K562 (cell line): Measurements from ENCODE around the gene ANAPC16. TPM values are rescaled to one million over a fixed set of nuclear protein-coding genes. Genes with fewer than 3 reads are reported as not detected.

ENCODE experiments used
- CGGBP1 ChIP-seq: fragments of 250-450 bp; sonication (Bioruptor Pico); IDR thresholded peaks from 2 replicates; pipeline ENCODE4 v1.9.0; 2021; ENCODE audit warnings: mild to moderate bottlenecking
- CREBBP ChIP-seq: IDR thresholded peaks from one replicate; pipeline ENCODE4 v1.6.1; 2012; ENCODE audit warnings: low read depth, mild to moderate bottlenecking, control low read depth, inconsistent platforms, low read length
- DNMT1 ChIP-seq: fragments of 450-650 bp; IDR thresholded peaks from 2 replicates; pipeline ENCODE4 v1.6.1; 2016; ENCODE audit warnings: antibody characterized with exemption, mild to moderate bottlenecking
- E2F1 ChIP-seq: sonication (generic); formaldehyde crosslinking; IDR thresholded peaks from 2 replicates; pipeline ENCODE4 v1.8.1; 2023; ENCODE audit warnings: mild to moderate bottlenecking, missing genetic modification reagents, moderate library complexity
- EP300 ChIP-seq: IDR thresholded peaks from 2 replicates; pipeline ENCODE4 v1.6.1; 2012; ENCODE audit warnings: low read length, improper control_type of control experiment
- ETS1 ChIP-seq: conservative IDR thresholded peaks from 2 replicates; pipeline ENCODE4 v1.6.1; 2011; ENCODE audit warnings: low read depth, mild to moderate bottlenecking, low read length; ENCODE audit not compliant: control insufficient read depth
- FOXJ3 ChIP-seq: sonication (generic); formaldehyde crosslinking; IDR thresholded peaks from 2 replicates; pipeline ENCODE4 v1.4.0; 2020; ENCODE audit warnings: mild to moderate bottlenecking, missing genetic modification reagents
- MCM3 ChIP-seq: fragments of 450-650 bp; IDR thresholded peaks from 2 replicates; pipeline ENCODE4 v1.6.1; 2016
- MCM7 ChIP-seq, 2 experiments: fragments of 450-650 bp; IDR thresholded peaks; 2 replicates each; pipeline ENCODE4 v1.6.1; 2016 to 2018
- MEF2D ChIP-seq: conservative IDR thresholded peaks from 2 replicates; pipeline ENCODE4 v1.6.1; 2016; ENCODE audit warnings: low read depth, missing genetic modification characterization, missing compliant biosample characterization
- PATZ1 ChIP-seq: fragments of 250-450 bp; sonication (Bioruptor Pico); IDR thresholded peaks from 2 replicates; pipeline ENCODE4 v1.5.0; 2020; ENCODE audit warnings: mild to moderate bottlenecking, borderline replicate concordance
- POLR3A ChIP-seq: IDR thresholded peaks from 2 replicates; pipeline ENCODE4 v1.6.1; 2011; ENCODE audit warnings: borderline replicate concordance, mild to moderate bottlenecking, moderate library complexity; ENCODE audit not compliant: insufficient read length, insufficient read depth; ENCODE audit errors: extremely low read depth
- RAD21 ChIP-seq, 2 experiments: fragments of 250-450 bp in 1 of 2; fragments of 450-650 bp in 1 of 2; sonication (Bioruptor Pico) in 1 of 2; formaldehyde crosslinking in 1 of 2; IDR thresholded peaks in 1 of 2; conservative IDR thresholded peaks in 1 of 2; 2 replicates each; pipeline versions ENCODE4 v1.4.0 to v1.8.0; 2020 to 2022; ENCODE audit warnings: mild to moderate bottlenecking in 2 of 2, moderate library complexity in 1 of 2
- RBM25 ChIP-seq: fragments of 200-400 bp; formaldehyde crosslinking; IDR thresholded peaks from 2 replicates; pipeline ENCODE4 v1.6.1; 2018; ENCODE audit warnings: low read length, low read depth, moderate library complexity; ENCODE audit not compliant: severe bottlenecking
- SMARCA4 ChIP-seq: fragments of 450-650 bp; IDR thresholded peaks from 2 replicates; pipeline ENCODE4 v1.6.1; 2016
- U2AF1 ChIP-seq: fragments of 200-400 bp; formaldehyde crosslinking; optimal IDR thresholded peaks from 2 replicates; pipeline ENCODE3; 2017; ENCODE audit warnings: mild to moderate bottlenecking, low read depth, low read length, moderate library complexity
- ZNF146 ChIP-seq: IDR thresholded peaks from one replicate; pipeline ENCODE4 v1.6.1; 2018; ENCODE audit warnings: missing compliant biosample characterization; ENCODE audit not compliant: unreplicated experiment
- ZNF592 ChIP-seq: fragments of 450-650 bp; IDR thresholded peaks from 2 replicates; pipeline ENCODE4 v1.6.1; 2017; ENCODE audit warnings: antibody characterized with exemption, mild to moderate bottlenecking
- polyA plus RNA-seq, 8 experiments: library from polyadenylated mRNA; depleted of rRNA in 4 of 8; stranded (reverse) in 5 of 8; unstranded in 3 of 8; fragments of >200 nt; fragmentation: Nextera tagmentation in 2 of 8; fragmentation: Illumina TruSeq in 1 of 8; extraction: Ambion mirVana in 2 of 8; extraction: Trizol in 1 of 8; gene quantifications; 2 replicates each; pipeline versions ENCODE4 v1.2.1 to v1.2.3, GENCODE V29; 2011 to 2014; ENCODE audit warnings: inconsistent platforms in 1 of 8, missing spikeins in 1 of 8
- total RNA-seq, 7 experiments: library from RNA; depleted of rRNA in 6 of 7; stranded (reverse); fragments of >200 nt in 6 of 7; fragmentation: Illumina TruSeq in 2 of 7; extraction: Trizol in 2 of 7; gene quantifications; 2 replicates each; pipeline versions ENCODE4 v1.2.1 to v1.2.3, GENCODE V29; 2011 to 2021; ENCODE audit warnings: low replicate concordance in 1 of 7

Gene ANAPC16
- total and polyA plus RNA-seq, 9 of the 15 experiments (the other 6 are each of a cell fraction or from before 2014, with no cell fraction given): 42.6 to 208 (median 108) TPM

GRCh38 chr10:72276421-72277339, 60.9 kb downstream of the ANAPC16 start (continued):
- TF ChIP-seq PATZ1 (CRISPR knock-in tag): peak; percentile 70; the same call in 1 of the 2 replicates
- 0 out of 2 replicates have a peak, but pooled peaks have one; percentile 21 for TF ChIP-seq E2F1 (CRISPR knock-in tag)
- no peak; a peak in 1 of 4 replicates for TF ChIP-seq MCM7 (IDR thresholded peaks at IDR 0.05)
- TF ChIP-seq MCM3: no peak
- TF ChIP-seq MEF2D (tag): 0 out of 2 replicates have a peak, but pooled peaks have one; percentile 55
- TF ChIP-seq ZNF146 (CRISPR knock-in tag): no peak
- no peak for TF ChIP-seq ZNF592
- TF ChIP-seq DNMT1: peak; percentile 18
- TF ChIP-seq U2AF1: no peak
- peak; percentile 59; the same call in 1 of the 2 replicates for TF ChIP-seq EP300
- TF ChIP-seq ETS1: no peak
- no peak for TF ChIP-seq RBM25
- no peak; the same call in 1 of the 2 replicates for TF ChIP-seq SMARCA4
- no peak for TF ChIP-seq CGGBP1
- TF ChIP-seq POLR3A: no peak
- no peak for TF ChIP-seq FOXJ3 (CRISPR knock-in tag)
- TF ChIP-seq CREBBP: no peak
- peak; percentile 33 to 51; a peak in 3 of 4 replicates for TF ChIP-seq RAD21 (CRISPR knock-in tag; conservative IDR thresholded peaks at IDR 0.05 in 1 of 2, IDR thresholded peaks at IDR 0.05 in 1 of 2)
